HG02678 (cell line): ENCODE measurements around the gene DCAF11.
A peak's percentile ranks its signal among the peaks of the same experiment; 100 is the strongest.

Experiments used
- ATAC-seq: cut with Tn5 transposase; IDR thresholded peaks from one replicate; pipeline ENCODE4 v1.9.1; 2021; ENCODE audit warnings: mild to moderate bottlenecking, moderate library complexity; ENCODE audit not compliant: unreplicated experiment

DCAF11 gene

DNA sequence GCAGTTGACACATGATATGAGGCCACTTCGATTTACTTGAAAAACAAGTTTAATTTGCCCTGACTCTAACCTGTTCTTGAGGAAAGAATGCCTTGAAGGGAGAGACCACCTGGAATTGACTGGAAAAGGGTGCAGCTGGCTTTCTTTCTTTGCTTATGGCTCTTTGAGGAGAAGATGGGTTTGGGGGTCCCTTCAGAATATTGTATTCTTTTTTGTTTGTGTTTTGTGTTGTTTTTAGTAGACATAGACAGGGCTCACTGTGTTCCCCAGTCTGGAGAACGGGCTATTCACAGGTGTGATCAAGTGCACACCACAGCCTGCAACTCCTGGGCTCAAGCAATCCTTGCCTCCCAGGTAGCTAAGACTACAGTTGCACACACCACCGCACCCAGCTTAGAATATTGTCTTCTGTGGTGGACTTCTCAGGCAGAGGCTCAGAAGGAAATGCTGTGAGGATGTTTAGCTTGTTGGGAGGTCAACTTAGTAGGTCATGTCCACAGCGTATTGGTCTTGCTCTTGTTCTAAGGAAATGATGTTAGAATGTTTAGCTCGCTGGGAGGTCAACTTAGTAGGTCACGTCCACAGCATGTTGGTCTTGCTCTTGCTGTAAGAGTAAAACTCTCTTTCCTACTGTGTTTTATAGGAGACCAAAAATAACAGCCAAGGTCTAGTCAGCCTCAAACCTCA lies 1.7 kb downstream of the DCAF11 start:
- ATAC-seq: no peak

- ATAC-seq: no peak
These were observed 2.6 kb downstream of the DCAF11 start for GRCh38 chr14:24117179-24117578.

- no peak for ATAC-seq
These were observed 5.1 kb downstream of the DCAF11 start for GRCh38 chr14:24119691-24120090.

DNA sequence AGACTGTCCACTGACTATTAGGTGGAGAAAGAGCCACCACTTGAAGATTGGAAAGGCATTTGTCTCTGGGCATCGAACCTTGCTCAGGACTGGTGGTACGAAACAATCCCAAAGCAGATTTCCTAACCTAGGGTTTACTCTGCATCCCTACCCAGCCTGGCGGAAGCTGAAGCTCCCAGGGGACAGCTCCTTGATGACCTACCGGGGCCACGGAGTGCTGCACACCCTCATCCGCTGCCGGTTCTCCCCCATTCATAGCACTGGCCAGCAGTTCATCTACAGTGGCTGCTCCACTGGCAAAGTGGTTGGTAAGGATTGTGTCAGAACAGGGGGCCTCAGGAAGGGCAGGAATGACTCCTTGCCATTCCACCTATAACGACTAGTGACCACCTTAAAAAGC lies 6.6 kb downstream of the DCAF11 start:
- no peak for ATAC-seq

DNA sequence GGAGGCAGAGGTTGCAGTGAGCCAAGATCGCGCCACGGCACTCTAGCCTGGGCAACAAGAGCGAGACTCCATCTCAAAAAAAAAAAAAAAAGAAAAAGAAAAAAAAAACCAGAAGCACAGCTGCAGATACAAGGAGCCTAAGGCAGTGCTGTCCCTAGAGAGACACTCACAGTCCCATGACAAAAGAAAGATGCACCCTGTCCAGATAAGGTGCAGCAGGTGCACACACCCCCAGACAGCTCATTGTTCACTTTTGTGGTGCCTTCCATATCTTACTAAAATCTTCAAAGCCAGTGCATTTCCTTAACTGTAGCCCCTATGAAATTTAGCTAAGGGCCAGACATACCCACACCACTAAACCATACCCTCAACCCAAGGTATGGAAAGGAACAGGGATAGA lies 7.8 kb downstream of the DCAF11 start:
- ATAC-seq: no peak

DNA sequence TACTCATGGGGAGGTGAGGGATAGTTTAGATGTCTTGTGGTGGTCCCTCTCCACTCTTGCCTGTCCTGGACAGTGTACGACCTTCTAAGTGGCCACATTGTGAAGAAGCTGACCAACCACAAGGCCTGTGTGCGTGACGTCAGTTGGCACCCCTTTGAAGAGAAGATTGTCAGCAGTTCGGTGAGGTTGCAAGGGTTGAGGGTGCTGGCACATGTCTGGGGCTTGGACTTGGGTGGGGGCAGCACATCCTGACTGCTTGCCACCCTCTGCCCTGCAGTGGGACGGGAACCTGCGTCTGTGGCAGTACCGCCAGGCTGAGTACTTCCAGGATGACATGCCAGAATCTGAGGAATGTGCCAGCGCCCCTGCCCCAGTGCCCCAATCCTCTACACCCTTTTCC lies 8.3 kb downstream of the DCAF11 start:
- ATAC-seq: no peak

DNA sequence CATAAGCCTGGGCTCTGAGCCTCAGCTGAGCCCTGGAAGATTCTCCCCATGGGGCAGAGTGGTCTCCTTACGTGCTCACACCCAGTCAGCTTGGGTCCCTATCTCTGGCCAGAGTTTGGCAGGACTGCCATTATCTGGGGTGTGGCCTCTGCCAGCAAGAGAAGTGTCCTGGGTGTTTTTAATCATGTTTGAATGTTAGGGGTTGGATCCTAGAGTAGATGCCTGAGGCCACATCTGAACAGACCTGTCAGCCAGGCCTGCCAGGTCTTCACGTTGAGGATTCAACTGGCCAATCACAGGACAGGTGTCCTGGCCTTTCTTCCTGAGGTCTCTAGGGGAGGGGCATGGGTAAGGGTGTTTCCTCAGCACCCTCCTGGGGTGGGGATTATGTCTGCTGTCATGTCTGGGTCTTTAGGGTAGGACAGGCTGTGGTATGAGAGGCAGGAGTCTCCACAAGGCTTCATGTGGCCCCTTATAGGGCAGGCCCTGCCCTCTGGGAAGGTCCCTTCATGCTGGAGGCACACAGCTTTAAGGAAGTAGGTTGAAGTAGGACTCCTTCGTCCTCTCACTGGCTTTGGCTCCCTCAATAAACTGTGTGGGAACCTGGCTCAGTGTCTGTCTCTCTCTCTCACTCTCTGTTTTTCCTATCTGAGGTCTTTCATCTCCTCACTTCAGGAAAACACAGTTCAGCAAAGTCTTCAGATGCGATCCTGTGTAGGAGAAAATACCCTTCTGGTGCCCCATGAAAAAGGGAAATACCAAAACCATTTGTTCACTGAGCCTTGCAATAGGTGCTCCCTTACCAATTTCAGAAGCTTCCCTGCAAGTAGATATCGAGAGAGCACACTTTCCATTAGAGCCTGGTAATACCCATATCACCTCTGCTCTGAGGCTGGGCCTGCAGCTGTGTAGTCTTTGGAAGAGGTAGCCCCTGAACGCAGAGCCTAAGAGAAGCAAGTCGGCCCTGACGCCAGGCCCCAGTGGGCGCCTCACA lies 9.1 kb downstream of the DCAF11 start:
- ATAC-seq: peak; percentile 68

DNA sequence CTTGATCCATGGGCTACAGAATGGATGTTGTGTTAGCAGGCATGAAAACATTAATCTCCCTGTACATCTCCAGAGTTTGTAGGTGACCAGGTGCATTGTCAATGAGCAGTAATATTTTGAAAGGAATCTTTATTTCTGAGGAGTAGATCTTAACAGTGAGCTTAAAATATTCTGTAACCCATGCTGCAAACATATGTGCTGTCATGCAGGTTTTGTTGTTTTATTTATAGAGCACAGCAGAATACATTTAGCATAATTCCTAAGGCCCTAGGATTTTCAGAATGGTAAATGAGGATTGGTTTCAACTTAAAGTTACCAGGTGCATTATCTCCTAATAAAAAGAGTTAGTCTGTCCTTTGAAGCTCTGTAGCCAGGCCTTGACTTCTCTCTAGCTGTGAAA lies 12.4 kb downstream of the DCAF11 start:
- no peak for ATAC-seq

DNA sequence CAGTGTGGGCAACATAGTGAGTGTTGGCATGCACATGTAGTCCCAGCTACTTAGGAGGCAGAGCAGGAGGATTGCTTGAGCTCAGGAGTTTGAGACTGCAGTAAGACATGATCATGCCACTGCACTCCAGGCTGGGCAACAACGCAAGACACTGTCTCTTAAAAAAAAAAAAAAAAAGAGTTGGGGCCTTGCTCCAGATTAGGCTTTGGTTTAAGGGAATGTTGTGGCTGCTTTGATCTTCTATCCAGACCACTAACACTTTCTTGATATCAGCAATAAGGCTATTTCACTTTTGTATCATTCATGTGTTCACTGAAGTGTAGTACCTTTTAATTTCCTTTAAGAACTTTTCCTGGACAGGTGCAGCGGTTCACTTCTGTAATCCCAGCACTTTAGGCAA lies 13.1 kb downstream of the DCAF11 start:
- ATAC-seq: no peak

DNA sequence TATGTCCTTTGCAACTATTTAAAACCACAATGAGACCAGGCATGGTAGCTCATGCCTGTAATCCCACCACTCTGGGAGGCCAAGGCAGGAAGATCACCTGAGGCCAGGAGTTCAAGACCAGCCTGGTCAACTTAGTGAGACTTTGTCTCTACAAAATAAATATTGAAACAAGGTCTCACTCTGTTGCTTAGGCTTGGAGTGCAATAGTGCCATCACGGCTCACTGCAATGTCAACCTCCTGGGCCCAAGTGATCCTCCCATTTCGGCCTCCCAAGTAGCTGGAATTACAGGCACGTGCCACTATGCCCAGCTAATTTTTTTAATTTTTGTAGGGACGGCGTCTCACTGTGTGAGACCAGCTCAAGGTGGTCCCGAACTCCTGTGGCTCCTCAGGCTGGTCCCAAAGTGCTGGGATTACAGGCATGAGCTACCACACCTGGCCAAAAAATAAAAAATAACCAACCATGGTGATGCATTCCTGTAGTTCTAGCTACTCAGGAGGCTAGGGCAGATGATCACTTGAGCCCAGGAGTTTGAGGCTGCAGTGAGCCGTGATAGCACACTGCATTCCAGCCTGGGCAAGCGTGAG lies 14.9 kb downstream of the DCAF11 start:
- ATAC-seq: no peak

DNA sequence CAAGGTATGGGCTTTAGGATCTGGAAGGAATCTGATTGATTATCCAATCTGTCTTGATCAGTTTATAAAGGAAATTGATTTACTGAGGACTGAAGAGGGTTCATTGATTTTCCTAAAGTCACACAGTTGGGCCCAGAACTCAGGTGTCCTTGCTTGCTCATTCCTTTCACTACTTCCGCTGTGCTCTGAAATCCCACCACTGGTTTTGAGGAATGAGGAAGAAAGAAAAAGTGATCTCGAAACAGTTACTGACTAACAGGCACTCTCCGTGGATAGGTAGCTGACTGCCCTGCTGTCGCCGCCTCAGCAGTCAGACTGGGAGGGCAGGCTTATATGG lies 15.8 kb downstream of the DCAF11 start, which contains the start of gene FITM1:
Gene FITM1 (plus strand): TSS at position 280 of the 337 bp plus-strand sequence. CDS start 905 bp downstream, outside the sequence.
- ATAC-seq: no peak

DNA sequence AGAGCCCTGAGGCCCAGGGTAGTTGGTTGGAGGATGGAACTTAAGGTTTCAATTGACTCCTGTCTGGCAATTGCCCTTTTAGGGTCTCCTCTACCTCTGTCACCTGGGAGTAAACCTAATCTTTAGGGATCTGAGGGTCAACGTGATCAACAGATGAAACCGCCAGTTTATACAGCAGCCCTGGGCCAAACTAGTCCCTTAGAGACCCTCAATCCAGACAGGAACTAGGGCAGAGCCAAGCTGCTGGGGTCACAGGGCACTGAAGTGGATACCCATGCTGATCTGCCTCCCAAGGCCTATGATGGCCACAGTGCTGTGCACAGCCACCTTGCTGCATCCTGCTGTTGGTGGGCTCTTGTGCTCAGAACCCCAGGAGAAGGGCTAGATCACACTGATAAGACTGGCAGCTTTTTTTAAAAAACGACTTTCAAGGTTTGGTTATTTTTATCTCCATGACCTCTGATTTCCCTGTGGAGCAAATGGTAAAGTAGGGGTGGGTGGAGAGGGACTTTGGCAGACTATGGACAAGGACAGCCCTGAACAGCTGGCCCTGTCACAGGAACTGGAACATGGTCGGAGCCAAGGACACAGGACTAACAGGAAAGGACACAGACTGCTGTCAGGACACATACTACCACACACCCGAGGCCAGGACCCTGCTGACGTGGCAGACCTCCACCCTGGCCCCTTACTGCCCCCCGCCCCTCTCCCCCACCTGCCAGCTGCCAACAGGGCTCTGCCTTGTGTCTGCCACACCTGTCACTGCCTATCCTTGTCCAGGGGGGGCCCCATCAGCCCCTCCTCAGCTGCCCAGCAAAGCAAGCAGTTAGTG lies 16.4 kb downstream of the DCAF11 start:
- no peak for ATAC-seq

GRCh38 chr14:24131549-24131966 lies 17.0 kb downstream of the DCAF11 start:
- no peak for ATAC-seq

GRCh38 chr14:24132061-24132685 lies 17.6 kb downstream of the DCAF11 start:
- no peak for ATAC-seq

DNA sequence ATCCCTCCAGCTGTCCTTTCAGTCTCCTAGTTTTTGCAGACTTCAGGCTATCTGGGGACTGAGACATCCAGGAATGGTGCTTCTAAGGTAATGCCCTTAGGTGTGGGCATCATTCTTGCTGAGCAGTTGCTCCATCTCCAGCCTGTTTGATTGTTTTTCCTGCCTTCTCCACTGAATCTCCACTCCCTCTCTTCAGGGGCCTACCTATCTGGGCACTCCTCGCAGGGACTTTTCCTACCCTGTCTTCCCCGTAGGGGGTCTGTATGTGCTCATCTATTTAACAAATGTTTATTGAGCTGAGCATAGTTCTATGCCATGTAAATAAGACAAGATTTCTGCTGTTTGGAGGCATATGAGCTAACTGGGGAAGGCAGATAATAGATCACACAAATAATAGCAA lies 18.4 kb downstream of the DCAF11 start:
- ATAC-seq: no peak

GRCh38 chr14:24133735-24134134 lies 19.2 kb downstream of the DCAF11 start:
- ATAC-seq: no peak

GRCh38 chr14:24135584-24135833 lies 20.9 kb downstream of the DCAF11 start:
- ATAC-seq: no peak

- ATAC-seq: peak; percentile 90
These were observed 21.5 kb downstream of the DCAF11 start, which contains the start of gene PSME1 for GRCh38 chr14:24135834-24136683. TSS of gene PSME1 (plus strand) at chr14:24136194. CDS start at chr14:24136263, 69 bp downstream.

- no peak for ATAC-seq
These were observed 22.3 kb downstream of the DCAF11 start for GRCh38 chr14:24136684-24137528.
